AG09319 (cell line): ENCODE measurements around the gene WDR62.
"Not testable (repeated sequence)": the region's sequence is repeated elsewhere in the genome, so short reads cannot be mapped to it uniquely, and the experiment has no call there.

Experiments
- DNase-seq: peaks from one replicate; pipeline ENCODE4 v3.0.0-alpha.2; 2010; ENCODE audit warnings: low read depth; ENCODE audit errors: extremely low read depth
- CTCF ChIP-seq: IDR thresholded peaks from 2 replicates; pipeline ENCODE4 v1.5.1; 2011; ENCODE audit warnings: low read depth, mild to moderate bottlenecking, inconsistent platforms, low read length, moderate library complexity

WDR62 gene

GRCh38 chr19:36125557-36125956 lies 70.9 kb downstream of the WDR62 start:
- TF ChIP-seq CTCF: no peak
- no peak for DNase-seq

- no peak for TF ChIP-seq CTCF
- DNase-seq: no peak
Observed at GRCh38 chr19:36128392-36128736, 73.7 kb downstream of the WDR62 start.

- not testable (repeated sequence) for DNase-seq
Observed at GRCh38 chr19:36131221-36131620, 76.5 kb downstream of the WDR62 start.

GRCh38 chr19:36134867-36135266 lies 80.2 kb downstream of the WDR62 start:
- DNase-seq: not testable (repeated sequence)

- no peak for DNase-seq
Observed at GRCh38 chr19:36136964-36137686, 82.4 kb downstream of the WDR62 start.

GRCh38 chr19:36139120-36139472 lies 84.4 kb downstream of the WDR62 start:
- DNase-seq: no peak
- TF ChIP-seq CTCF: no peak

More at GRCh38 chr19:36136964-36137686, 82.4 kb downstream of the WDR62 start:
- no peak for TF ChIP-seq CTCF

GRCh38 chr19:36139473-36140303 lies 85.0 kb downstream of the WDR62 start, which contains the start of gene CAPNS1:
CAPNS1 (plus strand) TSS chr19:36140066; CDS start chr19:36141012, 946 bp downstream.
- peak; percentile 91 for DNase-seq
- no peak for TF ChIP-seq CTCF

GRCh38 chr19:36140304-36141038 lies 85.8 kb downstream of the WDR62 start:
- no peak for TF ChIP-seq CTCF
- DNase-seq: no peak
